IMR-90 (cell line): ENCODE measurements around the gene KRT83. TPM values are rescaled to one million over a fixed set of nuclear protein-coding genes. Genes with fewer than 3 reads are reported as not detected.
A peak's percentile ranks its signal among the peaks of the same experiment; 100 is the strongest.

ENCODE experiments used
- ATAC-seq: fragments of 200-7000 bp; cut with Tn5 transposase; 2 replicates; pipeline ENCODE4 v1.9.1; 2020; ENCODE audit warnings: low read depth, mild to moderate bottlenecking, moderate library complexity
- BruUV-seq: library from RNA; stranded (reverse); fragments of 400-500 nt; replicated peaks from 2 replicates; lab custom pipeline; 2021; lab: Mats Ljungman, UMichigan
- CTCF ChIA-PET: fragments of 300-600 bp; formaldehyde crosslinking; extraction: SDS; loops from one replicate; lab custom pipeline; 2021; ENCODE audit warnings: antibody characterized with exemption; lab: Yijun Ruan, JAX
- POLR2A ChIA-PET: fragments of 300-600 bp; sonication (Branson Sonifier 250); formaldehyde crosslinking; loops from one replicate; lab custom pipeline; 2022; ENCODE audit warnings: antibody characterized with exemption; ENCODE audit not compliant: unreplicated experiment; lab: Charles Lee
- DNase-seq: peaks from one replicate; pipeline ENCODE4 v3.0.0; 2013
- H2AFZ ChIP-seq: replicated peaks from 2 replicates; pipeline ENCODE3; 2013; ENCODE audit warnings: low read length, mild to moderate bottlenecking; ENCODE audit not compliant: poor library complexity
- H2AK5ac ChIP-seq: 2 replicates; pipeline ENCODE4 v1.6.1; 2013; ENCODE audit warnings: low read depth, low read length, inconsistent platforms
- H2AK9ac ChIP-seq: replicated peaks from 2 replicates; pipeline ENCODE3; 2013; ENCODE audit warnings: mild to moderate bottlenecking, low read depth, low read length, moderate library complexity; ENCODE audit not compliant: poor library complexity
- H2BK120ac ChIP-seq: 2 replicates; pipeline ENCODE4 v1.6.1; 2013; ENCODE audit warnings: low read depth, low read length, inconsistent platforms
- H2BK15ac ChIP-seq: 3 replicates; pipeline ENCODE4 v1.6.1; 2013; ENCODE audit warnings: low read depth, low read length, inconsistent platforms
- H2BK20ac ChIP-seq: 2 replicates; pipeline ENCODE4 v1.6.1; 2013; ENCODE audit warnings: low read depth, mild to moderate bottlenecking, inconsistent platforms, low read length, moderate library complexity
- H2BK5ac ChIP-seq: 2 replicates; pipeline ENCODE4 v1.6.1; 2013; ENCODE audit warnings: mild to moderate bottlenecking, low read depth, low read length, inconsistent platforms; ENCODE audit not compliant: poor library complexity, severe bottlenecking
- H3K14ac ChIP-seq: replicated peaks from 2 replicates; pipeline ENCODE4 v1.6.1; 2013; ENCODE audit warnings: low read depth, low read length, inconsistent platforms
- H3K18ac ChIP-seq: 2 replicates; pipeline ENCODE4 v1.6.1; 2013; ENCODE audit warnings: low read depth, low read length, control low read depth
- H3K23ac ChIP-seq: 2 replicates; pipeline ENCODE4 v1.6.1; 2013; ENCODE audit warnings: low read depth, low read length, inconsistent platforms
- H3K27ac ChIP-seq: 2 replicates; pipeline ENCODE4 v1.5.1; 2013; ENCODE audit warnings: mild to moderate bottlenecking, control low read depth, low read length; ENCODE audit not compliant: insufficient read depth
- H3K27me3 ChIP-seq: 2 replicates; pipeline ENCODE4 v1.6.1; 2013; ENCODE audit warnings: low read length; ENCODE audit not compliant: control insufficient read depth, insufficient read depth
- H3K36me3 ChIP-seq: 2 replicates; pipeline ENCODE4 v1.6.1; 2013; ENCODE audit warnings: low read length, mixed read lengths; ENCODE audit not compliant: control insufficient read depth, insufficient read depth
- H3K4ac ChIP-seq: 2 replicates; pipeline ENCODE4 v1.6.1; 2013; ENCODE audit warnings: low read depth, low read length, inconsistent platforms
- H3K4me1 ChIP-seq: 2 replicates; pipeline ENCODE4 v1.6.1; 2013; ENCODE audit warnings: low read length, mixed read lengths; ENCODE audit not compliant: control insufficient read depth, insufficient read depth
- H3K4me2 ChIP-seq: 2 replicates; pipeline ENCODE4 v1.6.1; 2013; ENCODE audit warnings: low read depth, mild to moderate bottlenecking, control low read depth, low read length, moderate library complexity
- H3K4me3 ChIP-seq: 2 replicates; pipeline ENCODE4 v1.5.1; 2013; ENCODE audit warnings: low read depth, mild to moderate bottlenecking, control low read depth, low read length, moderate library complexity; ENCODE audit not compliant: insufficient read depth
- H3K56ac ChIP-seq: 2 replicates; pipeline ENCODE4 v1.6.1; 2013; ENCODE audit warnings: low read length, inconsistent platforms; ENCODE audit not compliant: insufficient read depth; ENCODE audit errors: extremely low read depth
- H3K79me1 ChIP-seq, 2 experiments: 2 replicates each; pipeline ENCODE4 v1.6.1; 2013; ENCODE audit warnings: low read length in 2 of 2, inconsistent platforms in 1 of 2, low read depth in 1 of 2
- H3K9ac ChIP-seq: 2 replicates; pipeline ENCODE4 v1.6.1; 2013; ENCODE audit warnings: low read depth, low read length, control low read depth
- H3K9me1 ChIP-seq: 2 replicates; pipeline ENCODE4 v1.6.1; 2013; ENCODE audit warnings: low read length, inconsistent platforms; ENCODE audit not compliant: insufficient read depth
- H3K9me3 ChIP-seq: 2 replicates; pipeline ENCODE4 v1.6.1; 2013; ENCODE audit warnings: low read length; ENCODE audit not compliant: control insufficient read depth, insufficient read depth
- H4K20me1 ChIP-seq: 2 replicates; pipeline ENCODE4 v1.6.1; 2013; ENCODE audit warnings: low read length, inconsistent platforms; ENCODE audit not compliant: insufficient read depth
- H4K5ac ChIP-seq: 2 replicates; pipeline ENCODE4 v1.6.1; 2013; ENCODE audit warnings: mild to moderate bottlenecking, low read depth, low read length, control low read depth
- H4K8ac ChIP-seq, 2 experiments: 2 replicates each; pipeline ENCODE4 v1.6.1; 2013; ENCODE audit warnings: low read depth in 2 of 2, low read length in 2 of 2, control low read depth in 1 of 2, inconsistent platforms in 1 of 2
- H4K91ac ChIP-seq: 2 replicates; pipeline ENCODE4 v1.6.1; 2013; ENCODE audit warnings: low read depth, low read length, inconsistent platforms; ENCODE audit not compliant: insufficient read depth
- CEBPB ChIP-seq: IDR thresholded peaks from 2 replicates; pipeline ENCODE4 v1.6.1; 2012; ENCODE audit warnings: low read depth, low read length, improper control_type of control experiment
- FOS ChIP-seq: fragments of 150-350 bp; IDR thresholded peaks from 2 replicates; pipeline ENCODE4 v1.6.1; 2016; ENCODE audit warnings: low read depth, low read length
- NFE2L2 ChIP-seq: fragments of 150-350 bp; IDR thresholded peaks from 2 replicates; pipeline ENCODE4 v1.6.1; 2016; ENCODE audit warnings: low read depth, mild to moderate bottlenecking, low read length
- WGBS, 2 experiments: methylation state at CpG; one replicate each; pipeline versions ENCODE4 v1.1.5 to v1.1.7; 2013; ENCODE audit warnings: missing lambda C conversion rate in 2 of 2; ENCODE audit not compliant: insufficient read length in 1 of 2; ENCODE audit errors: extremely low coverage in 2 of 2; 5-methylcytosine and 5-hydroxymethylcytosine counted together
- dilution Hi-C: fragments of 300-500 bp; cut with HindIII; formaldehyde crosslinking; loops from one replicate; pipeline ENCODE4 v1.14.3; 2018; ENCODE audit warnings: low sequenced_read_pairs; ENCODE audit not compliant: unreplicated experiment
- in situ Hi-C: fragments of 300-500 bp; cut with MboI; formaldehyde crosslinking; loops from 3 replicates; pipeline ENCODE4 v1.14.3; 2019; ENCODE audit warnings: low sequenced_read_pairs, inconsistent platforms, mixed read lengths
- intact Hi-C: fragments of 100-400 bp; cut with micrococcal nuclease; formaldehyde crosslinking; loops from 2 replicates; pipeline ENCODE4 v1.10.0; 2022
- polyA plus RNA-seq, 3 experiments: library from polyadenylated mRNA; depleted of rRNA; stranded (reverse); fragments of >200 nt; gene quantifications; 2 replicates each; pipeline ENCODE4 v1.2.3, GENCODE V29; 2012; ENCODE audit warnings: low replicate concordance in 1 of 3
- total RNA-seq: library from RNA; depleted of rRNA; stranded (reverse); fragments of >200 nt; gene quantifications from 2 replicates; pipeline ENCODE4 v1.2.3, GENCODE V29; 2012

Gene KRT83
- total and polyA plus RNA-seq, 2 of the 4 experiments (the other 2 are of a cell fraction), result not detected

DNA sequence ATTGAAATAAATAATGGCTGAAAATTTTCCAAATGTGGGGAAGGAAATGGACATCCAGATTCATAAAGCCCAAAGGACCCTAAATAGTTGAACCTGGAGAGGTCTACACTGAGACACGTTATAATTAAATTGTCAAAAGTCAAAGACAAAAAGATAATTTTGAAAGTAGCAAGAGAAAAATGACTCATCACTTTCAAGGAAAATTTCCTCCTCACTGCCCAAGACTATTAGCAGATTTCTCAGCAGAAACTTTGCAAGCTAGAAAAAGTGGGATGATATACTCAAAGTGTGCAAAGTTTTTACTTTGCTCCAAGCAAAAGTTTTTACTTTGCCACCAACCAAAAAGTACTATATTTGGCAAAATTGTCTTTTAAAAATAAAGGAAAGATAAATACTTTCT is 15.9 kb upstream of the KRT83 start:
- H3K79me1 ChIP-seq, result no peaks in the 10 kb centered on the region
- no peak overlapping the region for H3K18ac ChIP-seq
- intact Hi-C loops (no loop called here), dilution Hi-C loops (no loop called here), in situ Hi-C loops (no loop called here)
- H4K5ac ChIP-seq, result no peak overlapping the region
- no peaks in the 10 kb centered on the region for H3K9me1 ChIP-seq
- no peak overlapping the region for H3K23ac ChIP-seq
- no peak overlapping the region for H4K8ac ChIP-seq
- H4K91ac ChIP-seq, result no peak overlapping the region
- no peak overlapping the region for H3K27ac ChIP-seq
- H3K9me3 ChIP-seq, result peaks cover 5% of the 10 kb centered on the region; the same call in 1 of the 2 replicates
- no CpG with 5 or more reads among the region's 1 CpG for WGBS, 2 experiments
- CTCF ChIA-PET, result interaction anchor here (1.5 kb wide), 1 partner anchor 115 kb away, joined by 3 read pairs; no protein-coding TSS in a partner anchor
- H3K4me2 ChIP-seq, result no peak overlapping the region
- no peak overlapping the region for H2BK20ac ChIP-seq
- DNase-seq (no peak), ATAC-seq (no peak)
- H3K4me1 ChIP-seq, result no peaks in the 10 kb centered on the region
- H4K20me1 ChIP-seq, result no peaks in the 10 kb centered on the region
- H3K4ac ChIP-seq, result no peak overlapping the region
- H3K4me3 ChIP-seq, result no peak overlapping the region
- H3K27me3 ChIP-seq, result peaks cover 49% of the 10 kb centered on the region
- POLR2A ChIA-PET, result interaction anchor here (0.7 kb wide), 1 partner anchor 73 kb away, joined by 4 read pairs; no protein-coding TSS in a partner anchor
- H2BK5ac ChIP-seq, result no peak overlapping the region
- TF ChIP-seq CEBPB (no peak), NFE2L2 (peak; percentile 64), FOS (0 out of 2 replicates have a peak, but pooled peaks have one; percentile 28)
- H2BK120ac ChIP-seq, result no peak overlapping the region
- no peak overlapping the region for H2BK15ac ChIP-seq
- no peak overlapping the region for H3K14ac ChIP-seq
- H2AFZ ChIP-seq, result no peak overlapping the region
- H3K9ac ChIP-seq, result no peak overlapping the region
- no peak overlapping the region for H2AK5ac ChIP-seq
- H2AK9ac ChIP-seq, result no peak overlapping the region
- H3K56ac ChIP-seq, result no peak overlapping the region
- no TSS peak for BruUV-seq
- no peaks in the 10 kb centered on the region for H3K36me3 ChIP-seq
